Measurements from ENCODE around the gene MYH9.

DNA sequence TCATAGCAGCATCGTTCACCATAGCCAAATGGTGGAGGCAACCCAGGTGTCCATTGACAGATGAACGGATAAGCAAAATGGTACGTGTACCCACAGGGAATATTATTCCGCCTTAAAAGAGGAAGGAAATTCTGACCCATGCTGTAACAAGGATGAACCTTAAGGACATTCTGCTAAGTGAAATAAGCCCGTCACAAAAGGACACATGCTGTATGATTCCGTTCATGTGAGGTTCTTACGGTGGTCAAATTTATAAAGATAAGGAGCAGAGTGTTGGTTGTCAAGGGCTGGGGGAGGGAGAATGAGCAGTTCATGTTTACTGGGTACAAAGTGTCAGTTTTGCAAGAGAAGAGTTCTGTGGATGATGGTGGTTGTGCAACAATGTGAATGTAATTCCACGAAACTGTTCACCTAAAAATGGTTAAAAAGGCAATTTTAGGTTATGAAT lies 108.5 kb downstream of the MYH9 start:
- TF ChIP-seq CTCF (conservative IDR thresholded peaks at IDR 0.05) (no peak), ZFX (IDR thresholded peaks at IDR 0.05) (no peak)
